COLO668 (cell line): Measurements from ENCODE around the gene PNMA6E.
"Not testable (repeated sequence)": the region's sequence is repeated elsewhere in the genome, so short reads cannot be mapped to it uniquely, and the experiment has no call there.

Source experiments
- DNase-seq: peaks from one replicate; lab custom pipeline; 2025; ENCODE audit not compliant: unreplicated experiment; lab: John Stamatoyannopoulos, UW

Gene PNMA6E

GRCh38 chrX:153387987-153388721 lies 13.0 kb downstream of the PNMA6E start:
- DNase-seq, result no peak

- DNase-seq, result no peak
These were observed 13.8 kb downstream of the PNMA6E start for GRCh38 chrX:153387345-153387744.

GRCh38 chrX:153386097-153386496 lies 15.1 kb downstream of the PNMA6E start:
- no peak for DNase-seq

GRCh38 chrX:153384973-153385372 lies 16.2 kb downstream of the PNMA6E start:
- DNase-seq, result not testable (repeated sequence)

- no peak for DNase-seq
These were observed 16.8 kb downstream of the PNMA6E start for GRCh38 chrX:153384390-153384789.

- DNase-seq, result no peak
These were observed 18.3 kb downstream of the PNMA6E start for GRCh38 chrX:153382563-153383482.

GRCh38 chrX:153381684-153382532 lies 19.2 kb downstream of the PNMA6E start:
- DNase-seq, result peak; percentile 67

GRCh38 chrX:153380691-153381090 lies 20.5 kb downstream of the PNMA6E start:
- DNase-seq, result no peak

GRCh38 chrX:153379971-153380581 lies 21.1 kb downstream of the PNMA6E start:
- no peak for DNase-seq

GRCh38 chrX:153379508-153379907 lies 21.6 kb downstream of the PNMA6E start:
- DNase-seq, result no peak

GRCh38 chrX:153378607-153379006 lies 22.5 kb downstream of the PNMA6E start:
- DNase-seq, result no peak

- no peak for DNase-seq
These were observed 23.4 kb downstream of the PNMA6E start for GRCh38 chrX:153377727-153378126.

- DNase-seq, result no peak
These were observed 25.6 kb downstream of the PNMA6E start for GRCh38 chrX:153375571-153375970.

- no peak for DNase-seq
These were observed 26.7 kb downstream of the PNMA6E start for GRCh38 chrX:153374426-153374825.

GRCh38 chrX:153372949-153373348 lies 28.2 kb downstream of the PNMA6E start:
- no peak for DNase-seq

GRCh38 chrX:153371256-153371655 lies 29.9 kb downstream of the PNMA6E start:
- DNase-seq, result no peak

GRCh38 chrX:153370293-153371055 lies 30.7 kb downstream of the PNMA6E start:
- no peak for DNase-seq

GRCh38 chrX:153366878-153367538 lies 34.1 kb downstream of the PNMA6E start:
- no peak for DNase-seq

- no peak for DNase-seq
These were observed 35.0 kb downstream of the PNMA6E start for GRCh38 chrX:153366119-153366518.
